T-cell (primary cell): ENCODE data around the gene MON1A. TPM values are rescaled to one million over a fixed set of nuclear protein-coding genes. Genes with fewer than 3 reads are reported as not detected.

Source experiments
- ATAC-seq, 4 experiments: fragments of 200-7000 bp in 3 of 4; fragments of 150-1000 bp in 1 of 4; cut with Tn5 transposase; replicated peaks in 1 of 4; 1 replicate in 3 of 4; 2 replicates in 1 of 4; pipeline ENCODE4 v1.10.0; 2021; ENCODE audit warnings: moderate library complexity in 3 of 4, mild to moderate bottlenecking in 2 of 4, moderate number of reproducible peaks in 1 of 4
- CTCF ChIA-PET, 2 donors: fragments of 300-600 bp; sonication (Branson Sonifier 250); formaldehyde crosslinking; loops; one replicate each; lab custom pipeline; 2022; ENCODE audit warnings: antibody characterized with exemption in 2 of 2; lab: Charles Lee
- POLR2A ChIA-PET, 2 donors: fragments of 300-600 bp; sonication (Branson Sonifier 250); formaldehyde crosslinking; loops; one replicate each; lab custom pipeline; 2022; ENCODE audit warnings: antibody characterized with exemption in 2 of 2; lab: Charles Lee
- DNase-seq, 35 experiments: peaks; one replicate each; pipeline versions ENCODE4 v3.0.0 to v3.0.0-alpha.2; 2013 to 2023
- H3K27ac ChIP-seq: one replicate; pipeline ENCODE4 v1.5.1; 2013; ENCODE audit warnings: low read length
- H3K27me3 ChIP-seq, 2 experiments: replicated peaks in 1 of 2; 1 replicate in 1 of 2; 2 replicates in 1 of 2; pipeline versions ENCODE4 v1.6.1 to v1.7.0; 2013; ENCODE audit warnings: low read length in 1 of 2, mixed read lengths in 1 of 2; ENCODE audit not compliant: control insufficient read depth in 2 of 2, insufficient read depth in 2 of 2; ENCODE audit errors: extremely low read depth in 1 of 2
- H3K36me3 ChIP-seq, 2 donors: 1 replicate in 1 of 2; 2 replicates in 1 of 2; pipeline versions ENCODE4 v1.6.1 to v1.7.0; 2013; ENCODE audit warnings: low read length in 1 of 2; ENCODE audit not compliant: control insufficient read depth in 2 of 2, insufficient read depth in 1 of 2; ENCODE audit errors: extremely low read depth in 1 of 2
- H3K4me1 ChIP-seq, 2 experiments: 1 replicate in 1 of 2; 2 replicates in 1 of 2; pipeline versions ENCODE4 v1.6.1 to v1.7.0; 2013; ENCODE audit warnings: low read length in 2 of 2, mixed read lengths in 1 of 2; ENCODE audit not compliant: insufficient read depth in 2 of 2, control insufficient read depth in 1 of 2; ENCODE audit errors: extremely low read depth in 1 of 2
- H3K4me3 ChIP-seq, 2 donors: 1 replicate in 1 of 2; 2 replicates in 1 of 2; pipeline versions ENCODE4 v1.5.1 to v1.7.0; 2013; ENCODE audit warnings: mild to moderate bottlenecking in 2 of 2, low read length in 1 of 2, moderate library complexity in 1 of 2; ENCODE audit not compliant: control insufficient read depth in 1 of 2; ENCODE audit errors: extremely low read depth in 1 of 2
- H3K9me3 ChIP-seq: 2 replicates; pipeline ENCODE4 v1.7.0; 2013
- H3K27ac Mint-ChIP-seq, 2 donors: one replicate each; pipeline ENCODE4 v1.8.0; 2020 to 2021; ENCODE audit warnings: mild to moderate bottlenecking in 2 of 2, mixed read lengths in 2 of 2
- H3K27me3 Mint-ChIP-seq, 2 donors: one replicate each; pipeline ENCODE4 v1.8.0; 2021 to 2022; ENCODE audit warnings: mixed read lengths in 2 of 2
- H3K36me3 Mint-ChIP-seq: one replicate; pipeline ENCODE4 v1.8.0; 2021; ENCODE audit warnings: mixed read lengths
- H3K4me1 Mint-ChIP-seq, 3 donors: one replicate each; pipeline ENCODE4 v1.8.0; 2020 to 2022; ENCODE audit warnings: mixed read lengths in 3 of 3, mild to moderate bottlenecking in 1 of 3
- H3K4me3 Mint-ChIP-seq, 3 donors: one replicate each; pipeline ENCODE4 v1.8.0; 2020 to 2022; ENCODE audit warnings: mild to moderate bottlenecking in 3 of 3, mixed read lengths in 3 of 3, moderate library complexity in 3 of 3
- H3K9me3 Mint-ChIP-seq, 3 donors: one replicate each; pipeline ENCODE4 v1.8.0; 2020 to 2022; ENCODE audit warnings: mixed read lengths in 3 of 3
- WGBS: methylation state at CpG from one replicate; pipeline ENCODE4 v1.1.5; 2013; ENCODE audit warnings: missing lambda C conversion rate; ENCODE audit not compliant: insufficient coverage; 5-methylcytosine and 5-hydroxymethylcytosine counted together
- total RNA-seq, 35 experiments: library from RNA in 6 of 35; stranded (reverse) in 6 of 35; fragments of 120-200 nt in 1 of 35; gene quantifications; one replicate each; pipeline versions ENCODE4 v1.2.1 to v1.2.4 and lab custom pipeline; 2013 to 2026

MON1A gene
- total RNA-seq, 5 donors from 2014 or later (not counting 1 experiment from before 2014, with no cell fraction given), result 5.4 to 15.0 (median 11.7) TPM

DNA sequence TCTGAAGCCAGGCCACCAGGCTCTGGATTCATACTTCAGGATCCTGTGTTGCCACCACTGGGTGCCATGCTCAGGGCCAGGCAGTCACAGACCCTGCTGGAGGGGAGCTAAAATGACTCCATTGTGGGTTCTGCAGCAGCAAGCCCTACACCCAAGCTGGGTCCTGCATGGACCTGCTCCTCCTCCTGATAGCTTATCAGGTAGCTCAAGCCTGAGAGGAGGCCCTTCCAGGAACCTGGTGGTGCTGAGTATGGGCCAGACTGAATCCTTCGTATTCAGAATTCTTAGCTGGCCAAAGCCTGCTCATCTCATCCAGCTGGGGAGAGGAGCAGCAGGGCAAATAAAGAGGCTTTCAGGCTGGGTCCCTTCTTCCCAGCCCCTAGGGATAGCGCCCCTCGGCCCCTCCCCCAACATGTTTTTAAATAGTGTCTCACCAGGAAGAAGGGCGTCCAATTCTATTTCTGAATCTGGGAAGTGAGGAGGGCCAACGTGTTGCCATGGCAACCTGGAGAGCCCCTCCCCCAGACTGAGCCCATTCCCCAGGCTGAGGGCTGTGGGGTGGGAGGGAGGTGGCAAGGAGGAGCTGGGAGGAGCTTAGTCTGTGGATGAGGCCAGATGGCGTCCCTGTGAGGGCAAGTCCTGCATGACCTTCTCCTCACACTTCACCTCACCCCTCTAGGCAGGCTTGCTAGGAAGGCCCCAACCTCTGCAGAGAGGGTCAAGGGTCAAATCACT is 48.9 kb downstream of the MON1A start:
- no CpG with 5 or more reads among the region's 6 CpGs for WGBS
- CTCF ChIA-PET, result no interaction called here

GRCh38 chr3:49879721-49880120 is 49.9 kb downstream of the MON1A start:
- H3K9me3 ChIP-seq, result no peaks in the 10 kb centered on the region
- no CpG with 5 or more reads among the region's 2 CpGs for WGBS
- H3K36me3 ChIP-seq, result no peaks in the 10 kb centered on the region
- H3K4me3 ChIP-seq, result no peak overlapping the region
- H3K27me3 Mint-ChIP-seq, result peaks cover 2 to 3% of the 10 kb centered on the region in 2 donors
- no peak for ATAC-seq
- no peaks in the 10 kb centered on the region for H3K4me1 ChIP-seq
- no peaks in the 10 kb centered on the region for H3K9me3 Mint-ChIP-seq
- no peaks in the 10 kb centered on the region for H3K36me3 Mint-ChIP-seq
- H3K27ac ChIP-seq, result no peak overlapping the region
- H3K27me3 ChIP-seq, result peaks cover 0 to 13% of the 10 kb centered on the region in 2 experiments
- ChIA-PET CTCF (interaction anchor here in 1 of 2 donors (0.6 kb wide), 1 partner anchor 1285 kb away, joined by 3 read pairs; no protein-coding TSS in a partner anchor), POLR2A (no interaction called here)
- no peak overlapping the region for H3K27ac Mint-ChIP-seq
- H3K4me1 Mint-ChIP-seq, result no peaks in the 10 kb centered on the region
- no peak for DNase-seq
- H3K4me3 Mint-ChIP-seq, result no peak overlapping the region

More for the DNA sequence above, 48.9 kb downstream of the MON1A start:
- H3K4me3 ChIP-seq, result no peak overlapping the region
- H3K4me1 ChIP-seq, result no peaks in the 10 kb centered on the region
- Mint-ChIP-seq H3K36me3 (no peaks in the 10 kb centered on the region), H3K27me3 (peaks cover 2 to 3% of the 10 kb centered on the region in 2 donors), H3K27ac (no peak overlapping the region), H3K9me3 (no peaks in the 10 kb centered on the region), H3K4me3 (no peak overlapping the region), H3K4me1 (no peaks in the 10 kb centered on the region)
- H3K27ac ChIP-seq, result no peak overlapping the region
- H3K36me3 ChIP-seq, result no peaks in the 10 kb centered on the region
- no peak for DNase-seq
- peaks cover 0 to 11% of the 10 kb centered on the region in 2 experiments for H3K27me3 ChIP-seq
- POLR2A ChIA-PET, result interaction anchor here in 1 of 2 donors (0.5 to 0.6 kb wide), 2 partner anchors 557 to 558 kb away, joined by 3 to 6 read pairs; no protein-coding TSS in a partner anchor
- H3K9me3 ChIP-seq, result no peaks in the 10 kb centered on the region
- no peak for ATAC-seq

DNA sequence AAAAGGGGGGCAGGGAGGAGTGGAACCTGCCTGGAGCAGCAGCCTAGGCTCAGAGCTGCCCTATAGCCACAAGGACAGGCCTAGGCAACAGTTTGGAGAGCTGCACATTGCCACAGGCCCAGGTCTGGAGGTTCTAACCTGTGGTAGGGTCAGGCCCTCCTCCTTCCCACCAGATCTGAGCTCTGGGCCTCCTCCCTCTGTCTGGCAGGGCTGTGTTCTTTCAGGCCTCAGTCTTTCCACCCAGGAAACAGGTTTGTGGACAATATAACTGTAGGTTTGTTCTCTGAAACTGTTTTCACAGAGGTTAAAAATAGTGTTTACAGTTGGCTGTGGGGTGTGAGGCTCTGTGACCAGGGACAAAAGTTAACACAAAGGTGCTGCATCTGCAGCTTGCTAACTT is 50.9 kb downstream of the MON1A start:
- no peak for ATAC-seq
- ChIA-PET CTCF (no interaction called here), POLR2A (no interaction called here)
- H3K36me3 ChIP-seq, result no peaks in the 10 kb centered on the region
- no peak overlapping the region for H3K4me3 ChIP-seq
- peaks cover 0 to 17% of the 10 kb centered on the region in 2 experiments for H3K27me3 ChIP-seq
- H3K4me1 Mint-ChIP-seq, result no peaks in the 10 kb centered on the region
- DNase-seq, result no peak
- no peaks in the 10 kb centered on the region for H3K36me3 Mint-ChIP-seq
- no peaks in the 10 kb centered on the region for H3K4me1 ChIP-seq
- H3K27me3 Mint-ChIP-seq, result peaks cover 2 to 3% of the 10 kb centered on the region in 2 donors
- H3K9me3 Mint-ChIP-seq, result no peaks in the 10 kb centered on the region
- no peaks in the 10 kb centered on the region for H3K9me3 ChIP-seq
- H3K27ac ChIP-seq, result no peak overlapping the region
- no peak overlapping the region for H3K4me3 Mint-ChIP-seq
- no peak overlapping the region for H3K27ac Mint-ChIP-seq

- Mint-ChIP-seq H3K9me3 (no peaks in the 10 kb centered on the region), H3K4me1 (peaks cover 0 to 3% (median 3%) of the 10 kb centered on the region in 3 donors), H3K36me3 (no peaks in the 10 kb centered on the region), H3K27ac (no peak overlapping the region), H3K27me3 (peaks cover 2 to 3% of the 10 kb centered on the region in 2 donors), H3K4me3 (no peak overlapping the region)
- no CpG with 5 or more reads among the region's 2 CpGs for WGBS
- Histone ChIP-seq H3K36me3 (no peaks in the 10 kb centered on the region), H3K27ac (no peak overlapping the region), H3K9me3 (no peaks in the 10 kb centered on the region), H3K4me3 (no peak overlapping the region), H3K27me3 (peaks cover 0 to 17% of the 10 kb centered on the region in 2 experiments), H3K4me1 (peaks cover 0 to 5% of the 10 kb centered on the region in 2 experiments)
- no peak for ATAC-seq
- DNase-seq, result no peak
- ChIA-PET CTCF (interaction anchor here (0.6 to 0.7 kb wide), 4 partner anchors 50 to 1786 kb away, joined by 3 to 6 read pairs (median 3); no protein-coding TSS in a partner anchor), POLR2A (interaction anchor here in 1 of 2 donors (0.6 kb wide), 1 partner anchor 18 kb away, joined by 6 read pairs; no protein-coding TSS in a partner anchor)
Observed at GRCh38 chr3:49877716-49878115, 51.9 kb downstream of the MON1A start.

- 78% methylated on average over 5 of the region's 5 CpGs for WGBS
- no peaks in the 10 kb centered on the region for H3K36me3 Mint-ChIP-seq
- peaks cover 0 to 8% (median 3%) of the 10 kb centered on the region in 3 donors for H3K4me1 Mint-ChIP-seq
- H3K27me3 Mint-ChIP-seq, result peaks cover 1 to 4% of the 10 kb centered on the region in 2 donors
- H3K27me3 ChIP-seq, result peaks cover 0 to 17% of the 10 kb centered on the region in 2 experiments
- ChIA-PET POLR2A (no interaction called here), CTCF (no interaction called here)
- peaks cover 0 to 5% of the 10 kb centered on the region in 2 experiments for H3K4me1 ChIP-seq
- H3K36me3 ChIP-seq, result no peaks in the 10 kb centered on the region
- H3K27ac Mint-ChIP-seq, result no peak overlapping the region
- no peak overlapping the region for H3K27ac ChIP-seq
- DNase-seq (no peak), ATAC-seq (no peak)
- H3K9me3 ChIP-seq, result no peaks in the 10 kb centered on the region
- H3K4me3 Mint-ChIP-seq, result no peak overlapping the region
- H3K4me3 ChIP-seq, result no peak overlapping the region
- H3K9me3 Mint-ChIP-seq, result no peaks in the 10 kb centered on the region
Observed at GRCh38 chr3:49876567-49876966, 53.0 kb downstream of the MON1A start.

- ATAC-seq, result no peak
- CTCF ChIA-PET, result interaction anchor here in 1 of 2 donors (0.5 kb wide), 1 partner anchor 71 kb away, joined by 3 read pairs; no protein-coding TSS in a partner anchor
- POLR2A ChIA-PET, result no interaction called here
Observed at GRCh38 chr3:49873623-49874022, 56.0 kb downstream of the MON1A start.

More at GRCh38 chr3:49873623-49874022, 56.0 kb downstream of the MON1A start:
- Mint-ChIP-seq H3K4me1 (peaks cover 0 to 10% (median 3%) of the 10 kb centered on the region in 3 donors), H3K36me3 (no peaks in the 10 kb centered on the region), H3K27ac (no peak overlapping the region), H3K27me3 (peaks cover 6 to 8% of the 10 kb centered on the region in 2 donors), H3K9me3 (no peaks in the 10 kb centered on the region), H3K4me3 (no peak overlapping the region)
- H3K27ac ChIP-seq, result no peak overlapping the region
- 95% methylated on average over 8 of the region's 8 CpGs for WGBS
- no peaks in the 10 kb centered on the region for H3K36me3 ChIP-seq
- H3K27me3 ChIP-seq, result peaks cover 3 to 34% of the 10 kb centered on the region in 2 experiments
- no peak overlapping the region for H3K4me3 ChIP-seq
- DNase-seq, result no peak
- peaks cover 0 to 20% of the 10 kb centered on the region in 2 experiments for H3K4me1 ChIP-seq
- H3K9me3 ChIP-seq, result no peaks in the 10 kb centered on the region
